Esophagus squamous epithelium (tissue), 5 donors: ENCODE measurements around the gene FIGN. TPM values are rescaled to one million over a fixed set of nuclear protein-coding genes. Genes with fewer than 3 reads are reported as not detected.

Experiments used
- DNase-seq: peaks from one replicate; lab custom pipeline; 2025; lab: John Stamatoyannopoulos, UW
- H3K27ac ChIP-seq, 4 donors: fragments of 200-600 bp; sonication (generic); one replicate each; pipeline ENCODE4 v1.5.1; 2016 to 2019; ENCODE audit warnings: mild to moderate bottlenecking in 1 of 4
- H3K27me3 ChIP-seq, 4 donors: fragments of 200-600 bp; sonication (generic); 1 replicate in 3 of 4; 2 replicates in 1 of 4; pipeline versions ENCODE4 v1.5.1 to v1.6.0; 2017 to 2021; ENCODE audit warnings: antibody characterized with exemption in 1 of 4
- H3K36me3 ChIP-seq, 3 donors: fragments of 200-600 bp; sonication (generic); one replicate each; pipeline ENCODE4 v1.5.1; 2016 to 2019
- H3K4me1 ChIP-seq, 3 donors: fragments of 200-600 bp; sonication (generic); one replicate each; pipeline ENCODE4 v1.5.1; 2017 to 2019
- H3K4me3 ChIP-seq, 4 donors: fragments of 200-600 bp; sonication (generic); 1 replicate in 3 of 4; 2 replicates in 1 of 4; pipeline ENCODE4 v1.5.1; 2016 to 2019; ENCODE audit warnings: mild to moderate bottlenecking in 2 of 4, moderate library complexity in 1 of 4
- H3K9me3 ChIP-seq, 3 donors: fragments of 200-600 bp; sonication (generic); one replicate each; pipeline ENCODE4 v1.5.1; 2016 to 2019
- CTCF ChIP-seq, 6 experiments: fragments of 450-650 bp in 4 of 6; fragments of 200-600 bp in 2 of 6; sonication (generic) in 2 of 6; IDR thresholded peaks; one replicate each; pipeline ENCODE4 v1.5.1; 2016 to 2019; ENCODE audit warnings: antibody characterized with exemption in 6 of 6, mild to moderate bottlenecking in 4 of 6, moderate library complexity in 4 of 6
- POLR2A ChIP-seq, 4 donors: fragments of 450-650 bp; IDR thresholded peaks; one replicate each; pipeline ENCODE4 v1.6.1; 2017; ENCODE audit warnings: antibody characterized with exemption in 4 of 4, mild to moderate bottlenecking in 4 of 4, moderate library complexity in 3 of 4
- WGBS, 2 donors: methylation state at CpG; one replicate each; pipeline ENCODE4 v1.1.5; 2018; 5-methylcytosine and 5-hydroxymethylcytosine counted together
- intact Hi-C: fragments of 100-400 bp; cut with DNase I; formaldehyde crosslinking; loops from one replicate; pipeline ENCODE4 v1.15.0; 2022
- total RNA-seq, 4 donors: library from RNA; depleted of rRNA; stranded (reverse); fragments of >200 nt; gene quantifications; one replicate each; pipeline ENCODE4 v1.1.0, GENCODE V29; 2016
- donor health status: DM: yes; HTN: yes; CAD: no.

The FIGN gene
- total RNA-seq, 4 donors from 2014 or later, result 0.38 to 2.1 (median 1.8) TPM

GRCh38 chr2:163717993-163718680 lies 17.7 kb downstream of the FIGN start:
- no peaks in the 10 kb centered on the region for H3K36me3 ChIP-seq
- no peak overlapping the region for H3K27ac ChIP-seq
- WGBS, 2 donors, result 64 to 80% methylated on average over 2 of the region's 2 CpGs
- intact Hi-C loops, result no loop called here
- peaks cover 0 to 4% (median 0%) of the 10 kb centered on the region in 3 donors for H3K4me1 ChIP-seq
- H3K4me3 ChIP-seq, result no peak overlapping the region
- no peaks in the 10 kb centered on the region for H3K9me3 ChIP-seq
- TF ChIP-seq CTCF (IDR thresholded peaks at IDR 0.05) (no peak), POLR2A (IDR thresholded peaks at IDR 0.05) (no peak)
- no peaks in the 10 kb centered on the region for H3K27me3 ChIP-seq
- DNase-seq, result no peak

GRCh38 chr2:163717515-163717914 lies 18.3 kb downstream of the FIGN start:
- no peak for DNase-seq
- intact Hi-C loops, result no loop called here
- H3K4me1 ChIP-seq, result peaks cover 0 to 4% (median 0%) of the 10 kb centered on the region in 3 donors

GRCh38 chr2:163716101-163716500 lies 19.7 kb downstream of the FIGN start:
- Histone ChIP-seq H3K9me3 (no peaks in the 10 kb centered on the region), H3K4me1 (peaks cover 0 to 4% (median 0%) of the 10 kb centered on the region in 3 donors), H3K36me3 (no peaks in the 10 kb centered on the region), H3K27ac (no peak overlapping the region), H3K27me3 (no peaks in the 10 kb centered on the region), H3K4me3 (no peak overlapping the region)
- TF ChIP-seq POLR2A (IDR thresholded peaks at IDR 0.05) (no peak), CTCF (IDR thresholded peaks at IDR 0.05) (no peak)
- 78 to 88% methylated on average over 2 of the region's 2 CpGs for WGBS, 2 donors
- DNase-seq, result no peak
- intact Hi-C loops, result no loop called here

More at GRCh38 chr2:163717515-163717914, 18.3 kb downstream of the FIGN start:
- Histone ChIP-seq H3K27ac (no peak overlapping the region), H3K9me3 (no peaks in the 10 kb centered on the region), H3K36me3 (no peaks in the 10 kb centered on the region), H3K27me3 (no peaks in the 10 kb centered on the region), H3K4me3 (no peak overlapping the region)
- 35 to 44% methylated on average over 5 of the region's 5 CpGs for WGBS, 2 donors
- TF ChIP-seq CTCF (IDR thresholded peaks at IDR 0.05) (no peak), POLR2A (IDR thresholded peaks at IDR 0.05) (no peak)

- H3K36me3 ChIP-seq, result no peaks in the 10 kb centered on the region
Observed at GRCh38 chr2:163715668-163716067, 20.1 kb downstream of the FIGN start.

More at GRCh38 chr2:163715668-163716067, 20.1 kb downstream of the FIGN start:
- WGBS, 2 donors, result 80 to 83% methylated on average over 1 of the region's 1 CpG
- H3K9me3 ChIP-seq, result no peaks in the 10 kb centered on the region
- peaks cover 0 to 4% (median 0%) of the 10 kb centered on the region in 3 donors for H3K4me1 ChIP-seq
- intact Hi-C loops, result no loop called here
- no peaks in the 10 kb centered on the region for H3K27me3 ChIP-seq
- no peak overlapping the region for H3K4me3 ChIP-seq
- TF ChIP-seq POLR2A (IDR thresholded peaks at IDR 0.05) (no peak), CTCF (IDR thresholded peaks at IDR 0.05) (no peak)
- no peak overlapping the region for H3K27ac ChIP-seq
- no peak for DNase-seq
